HK-2 (cell line): ENCODE measurements around the gene TMEM272.
"Not testable (repeated sequence)": the region's sequence is repeated elsewhere in the genome, so short reads cannot be mapped to it uniquely, and the experiment has no call there.

Source experiments
- DNase-seq: peaks from one replicate; pipeline ENCODE4 v3.0.0-alpha.2; 2018; ENCODE audit not compliant: unreplicated experiment

The TMEM272 gene

DNA sequence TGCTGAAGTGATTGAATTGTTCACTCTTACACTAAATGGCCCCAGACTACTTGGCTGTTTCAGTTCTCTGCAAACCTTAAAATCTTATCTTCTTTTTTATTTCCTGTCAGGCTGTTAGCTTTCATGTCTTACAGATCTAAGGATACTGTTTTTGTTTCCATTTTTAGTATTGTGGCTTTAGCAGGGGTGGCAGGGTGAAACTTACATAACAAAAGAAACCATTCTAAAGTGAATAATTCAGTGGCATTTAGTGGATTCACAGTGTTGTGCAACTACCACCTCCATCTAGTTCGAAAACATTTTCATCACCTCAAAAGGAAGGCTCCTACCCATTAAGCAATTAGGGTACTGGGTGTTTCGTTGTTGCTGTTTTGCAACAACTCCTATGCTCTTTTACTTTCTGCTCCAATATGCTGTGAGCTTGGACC, 19.8 kb downstream of the TMEM272 start:
- DNase-seq, result no peak

DNA sequence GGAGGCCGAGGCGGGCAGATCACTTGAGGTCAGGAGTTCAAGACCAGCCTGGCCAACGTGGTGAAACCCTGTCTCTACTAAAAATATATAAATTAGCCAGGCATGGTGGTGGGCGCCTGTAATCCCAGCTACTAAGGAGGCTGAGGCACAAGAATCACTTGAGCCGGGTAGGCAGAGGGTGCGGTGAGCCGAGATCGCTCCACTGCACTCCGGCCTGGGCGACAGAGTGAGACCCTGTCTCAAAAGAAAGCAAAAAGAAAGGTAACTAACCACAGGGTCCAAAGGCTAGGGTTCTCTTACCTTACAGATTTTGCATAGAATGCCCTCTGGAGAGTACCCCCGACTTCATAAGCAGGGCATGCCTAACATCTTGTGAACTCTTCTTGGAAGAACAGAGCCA, 20.3 kb downstream of the TMEM272 start:
- not testable (repeated sequence) for DNase-seq

DNA sequence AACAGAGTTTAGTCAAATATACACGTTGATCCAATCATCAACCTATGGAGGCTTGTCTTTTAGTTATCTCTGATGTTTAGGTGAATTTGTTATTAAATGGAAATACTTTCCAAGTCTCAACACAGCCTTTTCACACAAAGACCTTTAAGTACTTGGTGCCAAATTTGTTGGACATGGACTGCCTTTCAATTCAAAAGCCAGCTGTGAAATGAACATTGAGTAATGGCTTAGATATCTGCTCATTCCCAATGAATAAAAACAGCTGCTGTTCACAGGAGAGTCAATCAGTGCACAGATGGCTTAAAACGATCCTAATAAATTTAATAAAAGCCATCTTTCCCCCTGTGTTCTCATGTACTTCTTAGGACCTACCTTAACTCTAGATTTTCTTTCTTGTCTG, 21.1 kb downstream of the TMEM272 start:
- DNase-seq, result no peak

DNA sequence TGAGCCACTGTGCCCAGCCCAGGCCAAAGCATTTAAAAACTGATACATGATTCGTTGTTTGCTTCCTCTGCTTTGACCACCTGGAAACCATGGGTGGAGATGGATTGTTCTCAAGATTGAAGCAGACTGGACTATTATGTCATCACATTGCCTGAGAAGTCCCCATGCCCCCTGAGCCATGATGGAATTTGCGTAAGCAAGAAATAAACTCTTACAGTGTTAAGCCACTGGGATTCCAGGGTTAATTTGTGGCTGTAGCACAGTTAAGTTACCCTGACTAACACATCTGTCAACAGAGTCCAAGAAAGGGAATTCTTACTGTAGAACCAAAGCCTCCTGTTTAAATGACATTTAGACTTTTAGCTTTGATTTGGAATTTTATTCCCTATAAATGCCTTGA, 21.6 kb downstream of the TMEM272 start:
- no peak for DNase-seq

DNA sequence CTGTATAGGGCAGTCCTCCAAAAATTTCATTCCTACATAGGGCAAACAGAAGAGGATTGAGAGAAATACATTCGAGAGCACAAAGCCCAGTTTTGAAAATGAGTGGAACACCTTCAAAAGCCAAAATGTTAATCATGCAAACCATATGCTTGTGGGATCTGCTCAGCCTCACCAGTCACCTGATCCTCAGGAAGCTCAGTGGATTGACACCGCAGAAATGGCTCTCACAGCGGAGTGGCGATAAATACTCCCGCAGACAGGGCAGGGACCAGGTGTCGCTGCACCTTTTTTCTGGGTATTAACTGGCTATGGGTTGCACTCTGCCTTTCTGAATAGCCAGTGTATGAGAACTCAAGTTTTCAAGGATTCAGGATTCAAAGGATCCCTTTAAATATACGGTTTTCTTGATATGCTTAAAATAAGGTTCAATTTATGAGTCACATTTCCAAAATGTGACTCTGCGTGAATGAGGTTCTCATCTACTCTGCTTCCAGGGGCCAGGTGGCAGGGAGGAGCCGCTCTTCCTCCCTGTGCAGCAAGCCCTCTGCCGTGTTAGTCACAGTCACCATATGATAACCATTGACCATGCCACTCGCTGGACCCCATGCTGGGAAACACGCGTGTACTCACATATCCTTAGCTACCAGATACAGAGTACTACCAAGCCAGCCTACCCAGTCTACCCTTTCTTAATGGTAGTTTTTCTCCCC, 22.7 kb downstream of the TMEM272 start:
- no peak for DNase-seq

DNA sequence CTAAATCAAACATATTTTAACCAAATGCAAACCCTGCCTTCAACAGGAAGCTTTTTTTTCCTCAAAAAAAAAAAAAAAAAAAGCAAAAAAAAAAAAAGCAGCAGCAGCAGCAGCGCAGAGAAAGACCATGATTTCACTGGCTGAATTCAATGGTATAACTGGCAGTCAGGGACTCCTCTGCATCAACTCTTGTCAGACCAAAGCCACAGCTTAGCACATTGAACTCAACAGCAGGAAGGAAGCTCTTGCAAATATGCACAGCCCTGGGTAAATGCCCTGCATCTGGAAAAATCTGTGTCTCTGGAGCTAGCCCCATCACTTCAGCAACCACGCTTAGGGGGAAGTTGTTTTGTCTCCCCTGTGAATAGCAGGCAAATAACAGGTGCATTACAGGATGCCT, 23.4 kb downstream of the TMEM272 start:
- DNase-seq, result no peak

DNA sequence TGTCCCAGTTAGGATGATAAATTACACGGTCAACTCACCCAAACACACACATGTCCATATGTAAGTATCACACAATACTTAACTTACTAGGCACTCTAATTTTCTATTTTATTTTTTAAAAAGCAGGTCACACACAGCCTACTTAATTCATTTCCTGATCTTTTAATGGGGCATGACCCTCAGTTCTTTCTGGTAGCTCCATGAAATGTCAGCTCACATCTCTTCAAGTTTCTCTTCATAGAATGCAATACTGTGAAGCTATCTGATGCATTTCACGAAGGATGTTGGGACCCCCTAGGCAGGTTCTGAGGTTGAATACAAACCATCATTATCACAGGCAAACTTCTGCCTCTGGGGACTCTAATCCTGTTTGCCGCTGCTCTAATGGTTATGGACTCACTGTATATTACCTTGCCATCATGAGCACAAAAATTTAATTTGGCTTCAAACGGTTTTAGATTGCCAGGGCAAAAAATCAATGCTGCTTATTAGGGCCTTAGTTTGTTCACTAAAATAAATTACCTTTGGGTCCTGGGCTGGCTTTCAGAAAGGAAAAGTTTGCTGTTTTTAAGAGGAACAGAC, 24.9 kb downstream of the TMEM272 start:
- DNase-seq, result no peak

DNA sequence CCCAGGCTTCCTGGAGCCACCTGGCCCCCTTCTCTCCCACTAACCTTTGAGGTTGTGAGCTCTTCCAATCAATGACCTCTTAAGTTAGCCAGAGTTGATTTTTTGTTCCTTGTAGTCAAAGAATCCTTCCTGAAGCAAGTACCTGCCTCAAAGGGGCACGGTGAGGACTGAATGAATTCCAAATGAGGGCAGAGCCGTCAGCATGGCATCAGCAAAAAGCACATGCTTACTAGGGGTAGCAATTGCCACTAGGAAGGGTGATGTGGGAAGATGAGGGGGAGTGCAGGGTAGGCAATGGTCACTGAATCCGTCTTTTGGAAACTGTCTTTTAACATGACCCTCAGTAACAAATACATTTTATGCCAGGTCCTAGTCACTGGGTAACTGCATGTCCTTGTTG, 25.4 kb downstream of the TMEM272 start:
- DNase-seq, result no peak

DNA sequence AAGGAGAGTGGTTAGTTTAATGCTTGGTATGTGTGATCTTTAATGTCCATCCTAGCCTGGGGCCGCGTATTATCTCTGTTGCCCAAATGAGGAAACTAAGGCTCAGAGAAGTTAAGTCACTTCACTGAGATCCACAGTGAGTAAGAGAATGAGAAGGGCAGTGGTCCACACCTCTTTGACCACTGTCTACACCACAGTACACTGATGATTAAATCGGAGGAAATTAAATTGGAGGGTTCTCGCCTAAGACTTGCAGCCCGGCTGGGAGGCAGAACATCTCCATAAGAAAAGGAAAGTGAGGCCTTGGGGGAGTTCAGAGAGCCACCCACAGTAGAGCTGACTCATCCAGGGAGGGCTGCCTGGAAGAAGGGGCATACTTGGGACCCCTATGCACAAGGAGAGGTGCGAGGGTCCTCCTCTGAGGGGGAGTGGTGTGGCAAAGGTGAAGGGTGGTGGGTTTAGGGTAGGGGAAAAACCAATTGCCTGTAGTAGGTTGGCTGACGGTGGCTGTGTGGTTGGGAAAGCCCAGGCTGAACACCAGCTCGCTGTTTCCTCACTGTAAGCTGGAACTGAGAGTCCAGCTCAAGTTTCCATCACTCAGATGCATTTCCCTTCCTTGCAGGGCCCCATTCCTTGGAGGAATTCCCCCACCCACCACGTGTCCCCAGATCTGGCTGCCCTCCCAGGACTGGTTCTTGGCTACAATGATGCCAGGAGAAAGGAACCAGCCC, 26.0 kb downstream of the TMEM272 start:
- no peak for DNase-seq

DNA sequence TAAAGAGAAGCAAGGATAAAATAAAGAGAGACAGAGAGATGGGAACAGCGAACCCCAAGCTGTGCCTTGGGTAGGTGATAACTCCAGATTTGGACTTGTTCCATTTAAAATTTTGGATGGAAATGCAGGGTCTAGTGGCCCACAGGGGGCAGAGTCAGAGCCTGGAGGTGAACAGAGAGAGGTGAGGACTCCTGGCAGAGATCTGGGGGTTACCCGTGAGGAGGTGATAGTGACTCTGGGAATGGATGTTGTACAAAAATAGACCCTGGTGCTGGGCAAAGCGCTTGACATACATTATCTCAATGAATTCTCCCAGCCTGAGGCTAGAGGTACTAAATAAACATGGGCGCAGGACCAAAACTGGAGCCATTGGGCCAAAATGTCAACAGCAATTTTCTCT, 26.7 kb downstream of the TMEM272 start:
- no peak for DNase-seq

DNA sequence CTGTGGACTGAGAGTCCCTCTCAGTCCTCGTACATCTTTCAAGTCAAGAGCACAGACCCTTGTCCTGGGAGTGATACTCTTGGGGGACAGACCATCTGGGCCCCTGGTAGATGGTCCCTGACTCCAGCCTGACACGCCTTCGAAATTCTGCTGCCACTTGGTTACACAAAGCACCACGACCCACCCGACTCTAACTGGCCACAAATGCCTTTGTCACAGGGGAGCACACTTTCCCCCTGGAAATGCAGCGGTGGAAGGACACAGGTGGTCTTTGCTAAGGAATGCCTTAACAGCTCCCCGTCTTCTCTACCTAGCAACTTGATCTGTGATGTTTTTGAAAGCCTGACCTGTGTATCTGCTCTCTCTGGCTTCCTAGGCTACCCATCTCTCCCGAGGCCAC, 27.3 kb downstream of the TMEM272 start:
- DNase-seq, result no peak

DNA sequence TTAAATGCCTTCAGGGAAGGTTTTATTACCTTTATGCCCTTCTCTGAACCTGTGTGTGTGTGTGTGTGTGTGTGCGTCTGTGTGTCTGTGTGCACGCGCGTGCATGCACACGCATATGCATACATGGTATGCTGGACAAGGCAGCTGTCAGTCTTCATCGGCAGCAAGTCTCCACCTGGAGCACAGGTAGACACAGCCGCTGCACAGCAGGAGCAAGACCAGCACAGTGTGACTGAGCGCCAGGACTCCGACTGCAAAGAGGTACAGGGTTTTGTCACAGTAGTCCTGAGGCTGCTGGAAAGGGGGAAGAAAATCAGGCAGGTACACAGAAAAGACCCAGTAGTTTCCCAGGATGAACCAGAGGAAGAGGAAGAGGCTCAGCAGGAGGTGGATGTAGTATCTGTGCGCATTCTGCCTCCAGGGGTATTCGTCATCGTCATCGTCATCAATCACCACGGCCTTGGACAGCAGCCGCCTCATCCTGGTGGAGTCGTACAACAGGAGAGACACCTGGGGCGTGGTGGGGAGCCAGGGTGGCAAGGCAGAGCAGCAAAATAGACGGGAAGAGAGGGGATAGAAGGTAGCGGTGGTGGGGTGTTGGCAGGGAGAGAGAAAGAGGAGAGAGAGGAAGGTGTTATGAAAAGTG, 28.2 kb downstream of the TMEM272 start:
- no peak for DNase-seq

DNA sequence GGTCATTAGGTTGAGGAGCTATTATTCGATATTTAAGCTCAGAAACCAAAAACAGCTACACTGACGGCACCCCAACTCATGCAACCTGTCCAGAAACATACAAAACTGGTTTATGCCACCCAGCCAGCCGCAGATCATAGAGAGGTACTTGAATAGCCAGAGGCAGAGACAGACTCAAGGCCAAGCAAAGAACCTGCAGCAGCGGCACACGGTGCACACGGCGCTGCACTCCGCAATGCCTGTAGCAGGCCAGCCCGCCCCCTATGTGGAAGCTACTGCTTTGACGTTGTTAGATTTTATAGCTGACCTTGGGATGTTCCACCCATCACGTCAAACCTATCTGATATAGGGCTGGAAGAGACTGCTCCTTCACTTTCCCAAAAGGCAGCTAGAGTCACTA, 29.1 kb downstream of the TMEM272 start:
- DNase-seq, result no peak

DNA sequence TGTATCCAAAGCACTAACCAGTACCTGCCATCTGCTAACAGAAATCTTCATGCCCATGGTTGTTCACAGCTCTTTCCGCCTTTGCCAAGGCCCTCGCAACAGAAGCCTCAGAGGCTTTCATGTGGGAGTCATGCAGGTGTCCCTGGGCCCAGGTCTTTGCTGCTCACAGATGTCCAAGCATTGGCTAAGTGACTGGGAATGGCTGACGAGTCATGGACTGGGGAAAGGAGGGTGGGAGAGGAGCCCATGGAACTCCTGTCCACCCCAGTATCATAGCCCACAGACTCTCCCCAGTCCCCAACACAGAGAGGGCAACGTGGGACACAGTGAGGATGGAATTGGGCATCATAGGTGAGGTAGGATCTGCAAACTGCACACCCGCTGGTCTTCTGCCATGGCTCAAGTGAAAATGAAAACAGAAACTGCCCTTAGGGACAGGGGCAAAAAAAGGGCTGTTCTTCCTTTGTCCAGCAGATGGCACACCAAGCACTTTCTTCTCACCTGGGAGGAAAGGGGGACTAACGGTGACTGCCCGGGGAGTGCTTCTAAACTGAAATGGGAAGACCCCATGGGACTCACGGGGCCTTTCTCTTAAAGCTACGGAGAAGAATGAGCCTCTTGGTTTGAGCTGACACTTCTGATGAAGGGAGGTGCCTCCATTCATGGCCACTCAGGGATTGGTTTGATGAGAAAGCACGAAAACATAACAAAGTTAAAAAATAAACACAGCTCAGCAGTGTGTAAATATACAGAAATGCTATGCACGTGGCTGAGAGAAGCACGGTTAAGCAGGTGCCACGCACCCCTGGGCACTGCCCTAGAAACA, 29.9 kb downstream of the TMEM272 start:
- peak; percentile 49 for DNase-seq

DNA sequence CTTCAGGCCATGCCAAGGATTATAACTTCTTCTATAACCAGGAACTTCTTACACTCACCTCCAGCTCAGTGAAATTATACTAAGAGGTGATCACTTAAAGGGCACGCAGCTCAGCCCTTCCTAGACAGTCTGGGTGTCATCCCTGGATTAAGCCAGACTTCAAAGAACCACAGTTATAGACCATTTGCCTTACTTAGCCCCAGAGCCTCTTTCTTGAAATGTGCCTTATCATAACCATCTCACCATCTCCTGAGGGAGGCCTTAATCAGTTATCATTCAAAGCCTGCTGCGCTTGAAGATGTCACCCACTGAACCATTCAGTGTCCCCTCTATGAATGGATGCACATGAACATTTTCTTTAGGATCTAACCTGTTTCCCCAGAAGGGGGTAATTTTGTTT, 30.9 kb downstream of the TMEM272 start:
- DNase-seq, result no peak

DNA sequence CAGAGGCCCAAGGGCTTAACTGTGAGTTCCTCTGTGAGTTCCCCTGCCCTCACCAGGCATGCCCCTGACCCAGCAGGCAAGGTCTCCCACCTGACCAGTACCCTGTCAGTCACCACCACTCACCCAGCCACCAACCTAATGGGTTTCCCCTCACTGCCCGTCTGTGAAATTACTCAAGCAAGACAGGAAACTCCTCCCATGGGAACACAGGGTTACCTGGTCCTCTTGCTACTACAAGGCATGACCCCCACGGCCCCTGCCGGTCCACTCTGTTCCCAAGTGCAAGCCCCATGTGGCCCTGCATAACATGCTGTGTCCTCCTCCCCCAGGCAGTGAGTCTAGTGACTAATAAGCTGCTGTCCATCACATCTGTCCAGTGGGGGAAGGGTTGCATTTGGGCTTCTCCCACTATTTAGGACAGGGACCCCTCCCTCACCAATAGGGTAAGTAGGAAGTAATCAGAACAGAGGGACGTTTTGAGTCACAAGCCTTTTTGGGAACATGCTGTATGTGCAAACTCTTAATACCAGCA, 33.0 kb downstream of the TMEM272 start:
- peak; percentile 30 for DNase-seq

DNA sequence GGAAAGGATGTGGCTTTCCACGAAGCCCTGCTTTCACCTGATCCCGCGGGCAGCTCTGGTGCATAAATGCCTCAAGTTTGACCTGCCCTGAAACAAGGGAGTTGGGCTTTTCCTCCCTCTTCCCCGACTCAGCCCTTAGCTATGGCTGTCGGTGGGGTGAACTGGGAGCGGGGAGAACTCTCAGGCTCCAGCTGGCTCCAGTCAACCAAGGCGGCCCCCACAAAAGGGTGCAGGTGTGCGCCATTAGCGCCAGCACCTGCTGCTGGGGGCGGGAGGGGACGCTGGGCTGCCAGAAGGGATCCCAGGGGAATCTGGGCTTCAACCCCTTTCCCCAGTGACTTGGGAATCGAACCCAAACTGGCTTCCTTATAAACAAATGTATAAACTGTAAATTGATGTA, 33.9 kb downstream of the TMEM272 start:
- no peak for DNase-seq

DNA sequence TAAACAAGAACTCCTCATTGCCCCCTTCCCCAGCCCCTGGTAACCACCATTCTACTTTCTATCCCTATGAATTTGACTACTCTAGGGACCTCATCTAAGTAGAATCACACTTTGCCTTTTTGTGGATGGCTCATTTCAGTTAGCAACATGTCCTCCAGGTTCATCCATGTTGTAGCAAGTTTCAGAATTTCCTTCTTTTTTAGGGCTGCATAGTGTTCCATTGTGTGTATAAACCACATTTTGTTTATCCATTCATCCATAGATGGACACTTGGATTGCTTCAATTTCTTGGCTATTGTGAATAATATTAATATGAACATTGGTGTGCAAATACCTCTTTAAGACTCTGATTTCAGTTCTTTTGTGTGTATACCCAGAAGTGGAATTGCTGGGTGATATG, 36.2 kb downstream of the TMEM272 start:
- DNase-seq, result no peak

DNA sequence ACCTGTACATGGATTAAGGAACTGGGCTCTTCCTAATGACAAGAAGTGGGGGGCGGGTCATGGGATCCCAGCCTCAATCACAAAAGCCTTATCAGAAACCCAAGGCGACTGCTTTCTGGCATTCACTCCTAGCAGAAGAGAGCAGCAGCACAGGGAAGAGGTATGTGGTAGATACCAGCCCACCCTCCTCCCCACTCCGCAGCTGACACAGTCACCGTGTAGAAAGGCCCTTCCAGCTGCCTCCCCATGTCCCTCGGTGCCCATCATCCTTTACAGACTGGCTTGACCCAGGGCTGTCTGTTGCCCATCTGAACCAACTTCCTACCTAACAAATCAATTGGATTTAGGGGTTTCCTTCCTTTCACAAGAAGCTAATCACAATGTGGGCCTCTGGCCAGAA, 37.9 kb downstream of the TMEM272 start:
- no peak for DNase-seq

DNA sequence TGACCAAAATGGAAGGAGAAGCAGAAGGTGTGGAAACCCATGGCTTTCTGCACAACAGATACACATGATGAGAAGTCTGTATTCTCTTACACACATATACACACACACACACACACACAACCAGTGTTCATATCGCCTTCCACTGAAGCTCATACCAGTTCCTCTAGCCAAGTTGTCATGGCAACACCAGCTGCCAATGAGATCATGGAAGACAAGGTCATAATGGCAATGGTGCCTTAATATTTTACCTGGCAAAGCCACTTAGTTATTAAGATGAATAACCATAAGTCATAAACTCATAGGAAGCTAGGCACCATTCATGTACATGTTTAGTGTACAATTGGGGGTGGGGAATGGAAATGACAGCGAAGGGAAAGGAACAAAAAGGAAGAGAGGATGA, 38.4 kb downstream of the TMEM272 start:
- no peak for DNase-seq

DNA sequence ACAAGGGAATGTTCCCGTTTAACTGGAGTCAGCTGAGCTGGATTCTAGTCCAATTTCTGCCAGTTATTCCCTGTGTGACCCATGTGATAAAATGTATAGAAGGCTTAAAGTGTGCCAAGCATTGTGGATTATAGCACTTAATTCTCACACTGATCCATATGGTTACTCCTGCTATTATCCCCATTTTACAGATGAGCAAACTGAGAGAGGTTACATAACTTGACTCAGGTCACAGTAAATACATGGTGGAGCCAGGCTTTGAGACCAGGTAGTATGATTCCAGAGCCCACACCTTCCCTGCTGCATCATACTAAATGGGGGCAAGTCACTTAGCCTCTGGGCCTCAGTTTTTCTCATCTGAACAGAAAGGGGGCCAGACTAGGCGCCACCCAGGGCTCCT, 39.1 kb downstream of the TMEM272 start:
- DNase-seq, result no peak

DNA sequence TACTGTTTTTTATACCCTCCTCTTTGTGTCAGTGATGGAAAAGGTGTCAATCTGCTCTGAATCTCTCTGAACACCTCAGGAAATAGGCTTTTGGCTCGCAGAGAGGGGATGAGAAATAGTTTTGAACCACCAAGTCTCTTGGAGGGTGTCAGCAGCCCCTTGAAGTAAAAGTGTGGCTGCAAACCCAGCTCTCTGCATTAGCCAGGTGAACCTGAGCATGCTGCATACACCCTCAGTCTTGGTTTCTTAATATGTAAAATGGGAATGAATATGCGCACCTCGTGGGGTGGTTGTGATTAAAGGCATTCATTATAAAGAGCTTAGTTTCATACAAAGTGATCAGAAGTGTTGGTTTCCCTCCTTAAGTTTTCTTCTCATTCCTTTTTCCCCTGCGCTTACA, 39.7 kb downstream of the TMEM272 start:
- no peak for DNase-seq
